Superior temporal gyrus (tissue), 1 donor: ENCODE results near the gene TRIM62.
A peak's percentile ranks its signal among the peaks of the same experiment; 100 is the strongest.

Source experiments
- DNase-seq: peaks from one replicate; pipeline ENCODE4 v3.0.0-alpha.2; 2016; ENCODE audit errors: extremely low spot score

The TRIM62 gene

GRCh38 chr1:33098371-33098770 lies 83.5 kb downstream of the TRIM62 start:
- DNase-seq, result no peak

- DNase-seq, result no peak
Measured at GRCh38 chr1:33097762-33098161, 84.1 kb downstream of the TRIM62 start.

GRCh38 chr1:33097137-33097611 lies 84.7 kb downstream of the TRIM62 start:
- DNase-seq, result no peak

- DNase-seq, result peak; percentile 38
Measured at GRCh38 chr1:33096363-33097005, 85.4 kb downstream of the TRIM62 start.
